WTC11 (cell line): Measurements from ENCODE around the gene NHS. TPM values are rescaled to one million over a fixed set of nuclear protein-coding genes. Genes with fewer than 3 reads are reported as not detected.

Experiments
- ATAC-seq: fragments of 200-7000 bp; cut with Tn5 transposase; 2 replicates; pipeline ENCODE4 v1.10.0; 2021; ENCODE audit warnings: mild to moderate bottlenecking, moderate library complexity
- CTCF ChIA-PET: fragments of 300-600 bp; sonication (Branson Sonifier 250); formaldehyde crosslinking; loops from one replicate; lab custom pipeline; 2021; ENCODE audit warnings: antibody characterized with exemption; lab: Charles Lee
- POLR2A ChIA-PET: fragments of 350-600 bp; sonication (Branson Sonifier 250); formaldehyde crosslinking; loops from one replicate; lab custom pipeline; 2021; ENCODE audit warnings: antibody characterized with exemption; lab: Charles Lee
- DNase-seq: peaks from one replicate; pipeline ENCODE4 v3.0.0; 2021; ENCODE audit warnings: low spot score
- H3K27ac Mint-ChIP-seq: 2 replicates; pipeline ENCODE4 v1.8.0; 2021; ENCODE audit warnings: mixed read lengths
- H3K27me3 Mint-ChIP-seq: 2 replicates; pipeline ENCODE4 v1.8.0; 2021; ENCODE audit warnings: low read depth, mild to moderate bottlenecking, moderate library complexity, mixed read lengths
- H3K36me3 Mint-ChIP-seq: 2 replicates; pipeline ENCODE4 v1.8.0; 2021; ENCODE audit warnings: mixed read lengths
- H3K4me1 Mint-ChIP-seq: 2 replicates; pipeline ENCODE4 v1.8.0; 2022; ENCODE audit warnings: mixed read lengths
- H3K4me3 Mint-ChIP-seq: 2 replicates; pipeline ENCODE4 v1.8.0; 2021; ENCODE audit warnings: mild to moderate bottlenecking, moderate library complexity, mixed read lengths
- H3K9me3 Mint-ChIP-seq: 2 replicates; pipeline ENCODE4 v1.8.0; 2021; ENCODE audit warnings: mixed read lengths
- AR ChIP-seq: fragments of 250-450 bp; sonication (Bioruptor Pico); IDR thresholded peaks from 2 replicates; pipeline ENCODE4 v1.9.0; 2021; ENCODE audit warnings: mild to moderate bottlenecking
- ATF1 ChIP-seq: sonication (generic); formaldehyde crosslinking; IDR thresholded peaks from 2 replicates; pipeline ENCODE4 v1.8.1; 2023; ENCODE audit warnings: mild to moderate bottlenecking, moderate library complexity, missing genetic modification reagents
- ELF4 ChIP-seq: sonication (generic); formaldehyde crosslinking; IDR thresholded peaks from 2 replicates; pipeline ENCODE4 v1.8.1; 2022; ENCODE audit warnings: low read depth, mild to moderate bottlenecking, moderate library complexity, missing genetic modification reagents
- FOXJ3 ChIP-seq: sonication (generic); formaldehyde crosslinking; IDR thresholded peaks from 2 replicates; pipeline ENCODE4 v1.9.0; 2021; ENCODE audit warnings: missing genetic modification reagents, mild to moderate bottlenecking, borderline replicate concordance
- FOXP1 ChIP-seq: sonication (generic); formaldehyde crosslinking; IDR thresholded peaks from 2 replicates; pipeline ENCODE4 v1.8.0; 2022; ENCODE audit warnings: missing genetic modification reagents, mild to moderate bottlenecking, moderate library complexity, borderline replicate concordance
- GTF2I ChIP-seq: fragments of 250-450 bp; sonication (Bioruptor Pico); conservative IDR thresholded peaks from 2 replicates; pipeline ENCODE4 v1.4.0; 2021; ENCODE audit warnings: mild to moderate bottlenecking
- MLX ChIP-seq: sonication (generic); formaldehyde crosslinking; IDR thresholded peaks from 2 replicates; pipeline ENCODE4 v1.8.1; 2023; ENCODE audit warnings: mild to moderate bottlenecking, missing genetic modification reagents, moderate library complexity
- MXD4 ChIP-seq: fragments of 250-450 bp; sonication (Bioruptor Pico); IDR thresholded peaks from 2 replicates; pipeline ENCODE4 v1.8.0; 2021; ENCODE audit warnings: mild to moderate bottlenecking, moderate library complexity, borderline replicate concordance
- NFE2L1 ChIP-seq: sonication (generic); formaldehyde crosslinking; IDR thresholded peaks from 2 replicates; pipeline ENCODE4 v1.8.1; 2023; ENCODE audit warnings: missing genetic modification reagents
- NR1H2 ChIP-seq: sonication (generic); formaldehyde crosslinking; IDR thresholded peaks from 2 replicates; pipeline ENCODE4 v1.9.0; 2021; ENCODE audit warnings: mild to moderate bottlenecking, moderate library complexity, missing genetic modification reagents
- NR3C1 ChIP-seq: sonication (generic); formaldehyde crosslinking; conservative IDR thresholded peaks from 2 replicates; pipeline ENCODE4 v1.8.1; 2023; ENCODE audit warnings: low read depth, mild to moderate bottlenecking, missing genetic modification reagents
- PRRX2 ChIP-seq: fragments of 250-450 bp; sonication (Bioruptor Pico); IDR thresholded peaks from 2 replicates; pipeline ENCODE4 v1.8.0; 2021; ENCODE audit warnings: mild to moderate bottlenecking
- SOX15 ChIP-seq: fragments of 250-450 bp; sonication (Bioruptor Pico); IDR thresholded peaks from 2 replicates; pipeline ENCODE4 v1.9.0; 2021; ENCODE audit warnings: mild to moderate bottlenecking
- TP53 ChIP-seq: sonication (generic); formaldehyde crosslinking; IDR thresholded peaks from 2 replicates; pipeline ENCODE4 v1.8.1; 2023; ENCODE audit warnings: mild to moderate bottlenecking, missing genetic modification reagents
- ZNF232 ChIP-seq: sonication (generic); formaldehyde crosslinking; IDR thresholded peaks from 2 replicates; pipeline ENCODE4 v1.8.0; 2022; ENCODE audit warnings: mild to moderate bottlenecking, missing genetic modification reagents
- ZNF263 ChIP-seq: sonication (generic); formaldehyde crosslinking; IDR thresholded peaks from 2 replicates; pipeline ENCODE4 v1.8.1; 2022; ENCODE audit warnings: low read depth, mild to moderate bottlenecking, moderate library complexity, missing genetic modification reagents
- total RNA-seq: library from RNA; stranded (reverse); gene quantifications from 3 replicates; pipeline ENCODE4 v1.2.3, GENCODE V29; 2021
- TF ChIP-seq, protein P1 (sequence below): fragments of 250-450 bp; sonication (Bioruptor Pico); conservative IDR thresholded peaks from 2 replicates; pipeline ENCODE4 v1.9.0; 2021; ENCODE audit warnings: mild to moderate bottlenecking
- TF ChIP-seq, protein P2 (sequence below): sonication (generic); formaldehyde crosslinking; IDR thresholded peaks from 2 replicates; pipeline ENCODE4 v1.8.0; 2022; ENCODE audit warnings: mild to moderate bottlenecking, missing genetic modification reagents
- TF ChIP-seq, protein P3 (sequence below): sonication (generic); formaldehyde crosslinking; IDR thresholded peaks from 2 replicates; pipeline ENCODE4 v1.8.1; 2022; ENCODE audit warnings: missing genetic modification reagents, borderline replicate concordance
- TF ChIP-seq, protein P4 (sequence below): fragments of 200-600 bp; IDR thresholded peaks from 2 replicates; pipeline ENCODE4 v1.8.0; 2022; ENCODE audit warnings: antibody characterized with exemption
- TF ChIP-seq, protein P5 (sequence below): sonication (generic); formaldehyde crosslinking; IDR thresholded peaks from 2 replicates; pipeline ENCODE4 v1.8.0; 2022; ENCODE audit warnings: mild to moderate bottlenecking, missing genetic modification reagents
- TF ChIP-seq, protein P6 (sequence below): sonication (generic); formaldehyde crosslinking; IDR thresholded peaks from 2 replicates; pipeline ENCODE4 v1.8.1; 2022; ENCODE audit warnings: mild to moderate bottlenecking, missing genetic modification reagents, moderate library complexity, borderline replicate concordance

NHS gene
- total RNA-seq, 1 experiment from 2014 or later = 5.8 TPM

DNA sequence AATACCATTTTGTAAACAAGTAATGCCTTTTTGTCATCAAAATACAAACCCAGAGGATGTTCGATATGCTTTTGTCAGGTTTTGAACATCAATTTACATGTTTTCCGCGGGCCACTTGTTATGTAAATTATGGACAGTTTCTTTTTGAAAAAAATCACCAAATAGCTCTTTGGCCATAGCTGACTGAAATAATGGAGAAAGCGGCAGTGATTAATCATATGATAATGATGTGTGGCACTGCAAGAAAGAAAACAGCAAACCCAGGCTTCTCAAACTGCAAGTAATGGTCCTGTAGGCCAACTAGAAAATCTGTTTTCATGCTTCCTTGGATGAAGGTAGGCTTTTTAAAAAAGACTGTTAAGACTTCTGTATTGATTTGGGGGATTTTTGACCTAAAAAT lies 346.7 kb downstream of the NHS start (continued):
- TF ChIP-seq, protein P1, sequence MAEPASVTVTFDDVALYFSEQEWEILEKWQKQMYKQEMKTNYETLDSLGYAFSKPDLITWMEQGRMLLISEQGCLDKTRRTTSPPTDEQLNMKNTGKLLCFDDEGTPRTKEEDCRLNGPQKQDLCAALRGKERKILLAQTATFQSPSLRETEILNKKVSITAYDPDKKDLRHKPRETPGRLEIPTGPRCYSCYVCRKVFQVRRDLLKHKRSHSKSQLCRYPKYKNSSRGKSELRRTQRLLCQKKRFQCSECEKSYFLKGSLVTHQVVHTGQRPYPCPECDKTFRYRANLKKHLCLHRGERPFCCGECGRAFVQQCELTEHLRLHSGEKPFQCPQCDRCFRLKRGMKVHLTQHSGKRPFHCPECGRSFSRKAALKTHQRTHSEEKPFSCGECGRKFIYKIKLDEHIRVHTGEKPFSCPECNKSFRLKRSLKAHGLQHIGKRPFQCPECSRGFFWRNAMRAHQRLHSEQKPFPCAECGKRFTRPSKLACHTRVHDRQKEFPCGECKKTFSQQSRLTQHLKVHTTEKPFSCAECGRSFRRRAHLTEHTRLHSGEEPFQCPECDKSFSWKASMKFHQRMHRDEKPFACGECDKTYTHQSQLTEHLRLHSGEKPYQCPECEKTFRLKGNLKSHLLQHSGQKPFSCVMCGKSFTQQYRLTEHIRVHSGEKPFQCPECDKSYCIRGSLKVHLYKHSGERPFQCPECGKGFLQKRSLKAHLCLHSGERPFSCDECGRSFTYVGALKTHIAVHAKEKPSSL (CRISPR knock-in tag) = no peak
- TF ChIP-seq GTF2I (CRISPR knock-in tag) (no peak), ELF4 (CRISPR knock-in tag) (no peak)
- TF ChIP-seq, protein P2, sequence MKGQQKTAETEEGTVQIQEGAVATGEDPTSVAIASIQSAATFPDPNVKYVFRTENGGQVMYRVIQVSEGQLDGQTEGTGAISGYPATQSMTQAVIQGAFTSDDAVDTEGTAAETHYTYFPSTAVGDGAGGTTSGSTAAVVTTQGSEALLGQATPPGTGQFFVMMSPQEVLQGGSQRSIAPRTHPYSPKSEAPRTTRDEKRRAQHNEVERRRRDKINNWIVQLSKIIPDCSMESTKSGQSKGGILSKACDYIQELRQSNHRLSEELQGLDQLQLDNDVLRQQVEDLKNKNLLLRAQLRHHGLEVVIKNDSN (CRISPR knock-in tag) = no peak

- Mint-ChIP-seq H3K27ac (no peak overlapping the region), H3K4me1 (peaks cover 18% of the 10 kb centered on the region), H3K36me3 (no peaks in the 10 kb centered on the region), H3K4me3 (no peak overlapping the region), H3K27me3 (peaks cover 19% of the 10 kb centered on the region), H3K9me3 (no peaks in the 10 kb centered on the region)
- no peak for ATAC-seq
- DNase-seq = no peak
- POLR2A ChIA-PET = no interaction called here
- TF ChIP-seq ATF1 (CRISPR knock-in tag) (no peak), PRRX2 (CRISPR knock-in tag) (no peak), NR1H2 (CRISPR knock-in tag) (no peak), MXD4 (CRISPR knock-in tag) (no peak), ZNF232 (no peak), TP53 (CRISPR knock-in tag) (no peak), FOXP1 (no peak), ZNF263 (no peak), NR3C1 (CRISPR knock-in tag) (no peak)
- TF ChIP-seq, protein P3, sequence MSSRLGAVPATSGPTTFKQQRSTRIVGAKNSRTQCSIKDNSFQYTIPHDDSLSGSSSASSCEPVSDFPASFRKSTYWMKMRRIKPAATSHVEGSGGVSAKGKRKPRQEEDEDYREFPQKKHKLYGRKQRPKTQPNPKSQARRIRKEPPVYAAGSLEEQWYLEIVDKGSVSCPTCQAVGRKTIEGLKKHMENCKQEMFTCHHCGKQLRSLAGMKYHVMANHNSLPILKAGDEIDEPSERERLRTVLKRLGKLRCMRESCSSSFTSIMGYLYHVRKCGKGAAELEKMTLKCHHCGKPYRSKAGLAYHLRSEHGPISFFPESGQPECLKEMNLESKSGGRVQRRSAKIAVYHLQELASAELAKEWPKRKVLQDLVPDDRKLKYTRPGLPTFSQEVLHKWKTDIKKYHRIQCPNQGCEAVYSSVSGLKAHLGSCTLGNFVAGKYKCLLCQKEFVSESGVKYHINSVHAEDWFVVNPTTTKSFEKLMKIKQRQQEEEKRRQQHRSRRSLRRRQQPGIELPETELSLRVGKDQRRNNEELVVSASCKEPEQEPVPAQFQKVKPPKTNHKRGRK (CRISPR knock-in tag) = no peak
- TF ChIP-seq, protein P4, sequence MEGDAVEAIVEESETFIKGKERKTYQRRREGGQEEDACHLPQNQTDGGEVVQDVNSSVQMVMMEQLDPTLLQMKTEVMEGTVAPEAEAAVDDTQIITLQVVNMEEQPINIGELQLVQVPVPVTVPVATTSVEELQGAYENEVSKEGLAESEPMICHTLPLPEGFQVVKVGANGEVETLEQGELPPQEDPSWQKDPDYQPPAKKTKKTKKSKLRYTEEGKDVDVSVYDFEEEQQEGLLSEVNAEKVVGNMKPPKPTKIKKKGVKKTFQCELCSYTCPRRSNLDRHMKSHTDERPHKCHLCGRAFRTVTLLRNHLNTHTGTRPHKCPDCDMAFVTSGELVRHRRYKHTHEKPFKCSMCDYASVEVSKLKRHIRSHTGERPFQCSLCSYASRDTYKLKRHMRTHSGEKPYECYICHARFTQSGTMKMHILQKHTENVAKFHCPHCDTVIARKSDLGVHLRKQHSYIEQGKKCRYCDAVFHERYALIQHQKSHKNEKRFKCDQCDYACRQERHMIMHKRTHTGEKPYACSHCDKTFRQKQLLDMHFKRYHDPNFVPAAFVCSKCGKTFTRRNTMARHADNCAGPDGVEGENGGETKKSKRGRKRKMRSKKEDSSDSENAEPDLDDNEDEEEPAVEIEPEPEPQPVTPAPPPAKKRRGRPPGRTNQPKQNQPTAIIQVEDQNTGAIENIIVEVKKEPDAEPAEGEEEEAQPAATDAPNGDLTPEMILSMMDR = no peak
- TF ChIP-seq, protein P5, sequence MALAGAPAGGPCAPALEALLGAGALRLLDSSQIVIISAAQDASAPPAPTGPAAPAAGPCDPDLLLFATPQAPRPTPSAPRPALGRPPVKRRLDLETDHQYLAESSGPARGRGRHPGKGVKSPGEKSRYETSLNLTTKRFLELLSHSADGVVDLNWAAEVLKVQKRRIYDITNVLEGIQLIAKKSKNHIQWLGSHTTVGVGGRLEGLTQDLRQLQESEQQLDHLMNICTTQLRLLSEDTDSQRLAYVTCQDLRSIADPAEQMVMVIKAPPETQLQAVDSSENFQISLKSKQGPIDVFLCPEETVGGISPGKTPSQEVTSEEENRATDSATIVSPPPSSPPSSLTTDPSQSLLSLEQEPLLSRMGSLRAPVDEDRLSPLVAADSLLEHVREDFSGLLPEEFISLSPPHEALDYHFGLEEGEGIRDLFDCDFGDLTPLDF (CRISPR knock-in tag) = no peak
- CTCF ChIA-PET = no interaction called here
These were observed 350.2 kb downstream of the NHS start for GRCh38 chrX:17725181-17725580.

DNA sequence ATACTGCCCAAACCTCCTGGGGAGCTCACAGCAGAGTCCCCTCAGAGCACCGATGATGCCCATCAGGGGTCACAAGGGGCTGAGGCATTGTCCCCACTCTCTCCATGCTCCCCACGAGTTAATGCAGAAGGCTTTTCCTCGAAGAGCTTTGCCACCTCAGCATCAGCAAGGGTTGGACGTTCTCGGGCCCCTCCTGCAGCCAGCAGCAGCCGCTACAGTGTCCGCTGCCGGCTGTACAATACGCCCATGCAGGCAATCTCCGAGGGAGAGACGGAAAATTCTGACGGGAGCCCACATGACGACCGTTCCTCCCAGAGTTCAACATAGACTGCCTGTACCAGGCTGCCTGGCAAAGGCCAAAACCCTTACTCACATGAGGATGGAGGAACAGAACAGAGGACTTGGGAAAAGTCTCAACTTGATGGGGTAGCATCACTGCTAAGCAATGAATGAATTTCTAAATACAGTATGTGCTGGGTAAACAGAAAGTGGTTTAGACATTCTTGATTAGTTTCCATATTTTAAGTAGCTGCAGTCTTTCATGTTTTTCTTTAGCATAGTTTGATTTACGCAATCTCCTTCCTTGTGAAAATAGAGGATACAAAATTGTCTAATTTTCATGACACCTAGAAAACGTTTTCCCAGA lies 357.3 kb downstream of the NHS start:
- POLR2A ChIA-PET = no interaction called here
- 0 out of 2 replicates have a peak, but pooled peaks cover 4% of the 10 kb centered on the region for H3K4me1 Mint-ChIP-seq
- CTCF ChIA-PET = no interaction called here
- no peak overlapping the region for H3K27ac Mint-ChIP-seq
- no peaks in the 10 kb centered on the region for H3K9me3 Mint-ChIP-seq
- H3K4me3 Mint-ChIP-seq = no peak overlapping the region
- H3K36me3 Mint-ChIP-seq = no peaks in the 10 kb centered on the region
- no peak for ATAC-seq
- H3K27me3 Mint-ChIP-seq = no peaks in the 10 kb centered on the region; the same call in 1 of the 2 replicates
- DNase-seq = no peak
- TF ChIP-seq FOXJ3 = no peak
- no peak for TF ChIP-seq NR1H2 (CRISPR knock-in tag)
- TF ChIP-seq NFE2L1 (CRISPR knock-in tag) = no peak
- TF ChIP-seq, protein P6, sequence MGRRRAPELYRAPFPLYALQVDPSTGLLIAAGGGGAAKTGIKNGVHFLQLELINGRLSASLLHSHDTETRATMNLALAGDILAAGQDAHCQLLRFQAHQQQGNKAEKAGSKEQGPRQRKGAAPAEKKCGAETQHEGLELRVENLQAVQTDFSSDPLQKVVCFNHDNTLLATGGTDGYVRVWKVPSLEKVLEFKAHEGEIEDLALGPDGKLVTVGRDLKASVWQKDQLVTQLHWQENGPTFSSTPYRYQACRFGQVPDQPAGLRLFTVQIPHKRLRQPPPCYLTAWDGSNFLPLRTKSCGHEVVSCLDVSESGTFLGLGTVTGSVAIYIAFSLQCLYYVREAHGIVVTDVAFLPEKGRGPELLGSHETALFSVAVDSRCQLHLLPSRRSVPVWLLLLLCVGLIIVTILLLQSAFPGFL (CRISPR knock-in tag) = no peak
- TF ChIP-seq MLX (CRISPR knock-in tag) = no peak
- no peak for TF ChIP-seq AR (CRISPR knock-in tag)
- TF ChIP-seq SOX15 (CRISPR knock-in tag) = no peak
